ENCODE measurements around the gene KRT222.

Gene KRT222

GRCh38 chr17:40645291-40645690 lies 19.7 kb downstream of the KRT222 start:
- no peak for DNase-seq (ENCODE audit: low read depth in 1 of 2, low spot score in 1 of 2)
- no peak overlapping the region for H3K4me3 ChIP-seq (replicated peaks; ENCODE audit: insufficient read depth, low read length)
- no peaks in the 10 kb centered on the region for H3K27me3 ChIP-seq (ENCODE audit: insufficient read depth, poor library complexity, severe bottlenecking)
- no peak for TF ChIP-seq SPI1 (IDR thresholded peaks at IDR 0.05; ENCODE audit: borderline replicate concordance, low read depth)
- TF ChIP-seq, protein P1, sequence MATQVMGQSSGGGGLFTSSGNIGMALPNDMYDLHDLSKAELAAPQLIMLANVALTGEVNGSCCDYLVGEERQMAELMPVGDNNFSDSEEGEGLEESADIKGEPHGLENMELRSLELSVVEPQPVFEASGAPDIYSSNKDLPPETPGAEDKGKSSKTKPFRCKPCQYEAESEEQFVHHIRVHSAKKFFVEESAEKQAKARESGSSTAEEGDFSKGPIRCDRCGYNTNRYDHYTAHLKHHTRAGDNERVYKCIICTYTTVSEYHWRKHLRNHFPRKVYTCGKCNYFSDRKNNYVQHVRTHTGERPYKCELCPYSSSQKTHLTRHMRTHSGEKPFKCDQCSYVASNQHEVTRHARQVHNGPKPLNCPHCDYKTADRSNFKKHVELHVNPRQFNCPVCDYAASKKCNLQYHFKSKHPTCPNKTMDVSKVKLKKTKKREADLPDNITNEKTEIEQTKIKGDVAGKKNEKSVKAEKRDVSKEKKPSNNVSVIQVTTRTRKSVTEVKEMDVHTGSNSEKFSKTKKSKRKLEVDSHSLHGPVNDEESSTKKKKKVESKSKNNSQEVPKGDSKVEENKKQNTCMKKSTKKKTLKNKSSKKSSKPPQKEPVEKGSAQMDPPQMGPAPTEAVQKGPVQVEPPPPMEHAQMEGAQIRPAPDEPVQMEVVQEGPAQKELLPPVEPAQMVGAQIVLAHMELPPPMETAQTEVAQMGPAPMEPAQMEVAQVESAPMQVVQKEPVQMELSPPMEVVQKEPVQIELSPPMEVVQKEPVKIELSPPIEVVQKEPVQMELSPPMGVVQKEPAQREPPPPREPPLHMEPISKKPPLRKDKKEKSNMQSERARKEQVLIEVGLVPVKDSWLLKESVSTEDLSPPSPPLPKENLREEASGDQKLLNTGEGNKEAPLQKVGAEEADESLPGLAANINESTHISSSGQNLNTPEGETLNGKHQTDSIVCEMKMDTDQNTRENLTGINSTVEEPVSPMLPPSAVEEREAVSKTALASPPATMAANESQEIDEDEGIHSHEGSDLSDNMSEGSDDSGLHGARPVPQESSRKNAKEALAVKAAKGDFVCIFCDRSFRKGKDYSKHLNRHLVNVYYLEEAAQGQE (IDR thresholded peaks at IDR 0.05; ENCODE audit: insufficient replicate concordance, low read depth): no peak
- no peak for TF ChIP-seq CTCF (IDR thresholded peaks at IDR 0.05; ENCODE audit: insufficient read depth, low read length)
- TF ChIP-seq POLR2AphosphoS5 (IDR thresholded peaks at IDR 0.05; ENCODE audit: low read depth): no peak
- no peak for TF ChIP-seq GABPA (IDR thresholded peaks at IDR 0.05; ENCODE audit: low read depth)
- H3K27ac ChIP-seq (replicated peaks): no peak overlapping the region

- no peak for DNase-seq (ENCODE audit: low read depth in 1 of 2, low spot score in 1 of 2)
- H3K27ac ChIP-seq (replicated peaks): no peak overlapping the region
- TF ChIP-seq, protein P1 (IDR thresholded peaks at IDR 0.05; ENCODE audit: insufficient replicate concordance, low read depth): no peak
- TF ChIP-seq CTCF (IDR thresholded peaks at IDR 0.05; ENCODE audit: insufficient read depth, low read length) (no peak), GABPA (IDR thresholded peaks at IDR 0.05; ENCODE audit: low read depth) (no peak), POLR2AphosphoS5 (IDR thresholded peaks at IDR 0.05; ENCODE audit: low read depth) (no peak), SPI1 (IDR thresholded peaks at IDR 0.05; ENCODE audit: borderline replicate concordance, low read depth) (no peak)
- H3K27me3 ChIP-seq (ENCODE audit: insufficient read depth, poor library complexity, severe bottlenecking): no peaks in the 10 kb centered on the region
- H3K4me3 ChIP-seq (replicated peaks; ENCODE audit: insufficient read depth, low read length): no peak overlapping the region
Measured at GRCh38 chr17:40637931-40638330, 27.0 kb downstream of the KRT222 start.

- Histone ChIP-seq H3K27me3 (ENCODE audit: insufficient read depth, poor library complexity, severe bottlenecking) (no peaks in the 10 kb centered on the region), H3K4me3 (replicated peaks; ENCODE audit: insufficient read depth, low read length) (no peak overlapping the region), H3K27ac (replicated peaks) (no peak overlapping the region)
- DNase-seq (ENCODE audit: low read depth in 1 of 2, low spot score in 1 of 2): no peak
- no peak for TF ChIP-seq POLR2AphosphoS5 (IDR thresholded peaks at IDR 0.05; ENCODE audit: low read depth)
- no peak for TF ChIP-seq CTCF (IDR thresholded peaks at IDR 0.05; ENCODE audit: insufficient read depth, low read length)
- no peak for TF ChIP-seq GABPA (IDR thresholded peaks at IDR 0.05; ENCODE audit: low read depth)
- TF ChIP-seq, protein P1 (IDR thresholded peaks at IDR 0.05; ENCODE audit: insufficient replicate concordance, low read depth): no peak
- no peak for TF ChIP-seq SPI1 (IDR thresholded peaks at IDR 0.05; ENCODE audit: borderline replicate concordance, low read depth)
Measured at GRCh38 chr17:40633871-40634270, 31.1 kb downstream of the KRT222 start.
